Measurements from ENCODE around the gene KIAA1614.
A peak's percentile ranks its signal among the peaks of the same experiment; 100 is the strongest.

KIAA1614 gene

GRCh38 chr1:180912801-180913565, at the start of gene KIAA1614:
Gene KIAA1614, plus strand, starts transcription at chr1:180912897. Its CDS starts 347 bp downstream, at chr1:180913244.
- Histone ChIP-seq H3K4me2 (ENCODE audit: low read length) (peak within 1 kb of the TSS; percentile 85), H3K36me3 (replicated peaks; ENCODE audit: low read depth, low read length) (no peaks in the 10 kb centered on the region), H4K20me1 (ENCODE audit: insufficient read depth, low read length) (no peaks in the 10 kb centered on the region), H3K9ac (ENCODE audit: low read length) (peak within 1 kb of the TSS; percentile 75), H2AFZ (ENCODE audit: low read depth, low read length) (peak within 1 kb of the TSS; percentile 44), H3K9me3 (ENCODE audit: insufficient read depth, low read length) (no peaks in the 10 kb centered on the region), H3K4me1 (ENCODE audit: low read length) (peaks cover 54% of the 10 kb centered on the region), H3K79me2 (ENCODE audit: low read length) (no peaks in the 10 kb centered on the region), H3K27ac (ENCODE audit: low read length) (peak within 1 kb of the TSS; percentile 12), H3K4me3 (ENCODE audit: low read length) (peak within 1 kb of the TSS; percentile 75), H3K27me3 (ENCODE audit: low read depth, low read length) (0 out of 2 replicates have a peak, but pooled peaks cover 3% of the 10 kb centered on the region)
- TF ChIP-seq EZH2phosphoT487 (IDR thresholded peaks at IDR 0.05; ENCODE audit: low read depth) (no peak), CTCF (IDR thresholded peaks at IDR 0.05; ENCODE audit: low read depth, low read length) (no peak)

GRCh38 chr1:180863158-180863775, 49.4 kb upstream of the KIAA1614 start:
- Histone ChIP-seq H3K9me3 (ENCODE audit: insufficient read depth, low read length) (no peaks in the 10 kb centered on the region), H3K4me3 (ENCODE audit: low read length) (no peak overlapping the region), H2AFZ (ENCODE audit: low read depth, low read length) (no peak overlapping the region), H4K20me1 (ENCODE audit: insufficient read depth, low read length) (no peaks in the 10 kb centered on the region), H3K4me2 (ENCODE audit: low read length) (no peak overlapping the region), H3K79me2 (ENCODE audit: low read length) (no peaks in the 10 kb centered on the region), H3K9ac (ENCODE audit: low read length) (no peak overlapping the region), H3K27ac (ENCODE audit: low read length) (no peak overlapping the region), H3K27me3 (ENCODE audit: low read depth, low read length) (no peaks in the 10 kb centered on the region), H3K4me1 (ENCODE audit: low read length) (peaks cover 9% of the 10 kb centered on the region), H3K36me3 (replicated peaks; ENCODE audit: low read depth, low read length) (peaks cover 2% of the 10 kb centered on the region)
- TF ChIP-seq CTCF (IDR thresholded peaks at IDR 0.05; ENCODE audit: low read depth, low read length) = peak; percentile 94
- no peak for TF ChIP-seq EZH2phosphoT487 (IDR thresholded peaks at IDR 0.05; ENCODE audit: low read depth)

- H3K36me3 ChIP-seq (replicated peaks; ENCODE audit: low read depth, low read length) = no peaks in the 10 kb centered on the region
- TF ChIP-seq CTCF (IDR thresholded peaks at IDR 0.05; ENCODE audit: low read depth, low read length) = peak; percentile 87
- no peak for TF ChIP-seq EZH2phosphoT487 (IDR thresholded peaks at IDR 0.05; ENCODE audit: low read depth)
- H3K27ac ChIP-seq (ENCODE audit: low read length) = no peak overlapping the region
- H3K4me1 ChIP-seq (ENCODE audit: low read length) = peaks cover 8% of the 10 kb centered on the region
- H4K20me1 ChIP-seq (ENCODE audit: insufficient read depth, low read length) = no peaks in the 10 kb centered on the region
- peak overlapping the region; percentile 25; the same call in 1 of the 2 replicates for H3K4me2 ChIP-seq (ENCODE audit: low read length)
- H3K27me3 ChIP-seq (ENCODE audit: low read depth, low read length) = no peaks in the 10 kb centered on the region
- no peak overlapping the region for H3K4me3 ChIP-seq (ENCODE audit: low read length)
- no peaks in the 10 kb centered on the region for H3K79me2 ChIP-seq (ENCODE audit: low read length)
- H2AFZ ChIP-seq (ENCODE audit: low read depth, low read length) = no peak overlapping the region
- H3K9ac ChIP-seq (ENCODE audit: low read length) = no peak overlapping the region; the same call in 1 of the 2 replicates
- no peaks in the 10 kb centered on the region for H3K9me3 ChIP-seq (ENCODE audit: insufficient read depth, low read length)
These were observed 30.7 kb upstream of the KIAA1614 start for GRCh38 chr1:180881806-180882509.
